ENCODE results near the gene ALX3. TPM values are rescaled to one million over a fixed set of nuclear protein-coding genes. Genes with fewer than 3 reads are reported as not detected.

Gene ALX3
- total RNA-seq, 1 donor from 2014 or later: not detected

GRCh38 chr1:110053552-110054428, 16.7 kb downstream of the ALX3 start:
- H3K9me3 Mint-ChIP-seq: no peaks in the 10 kb centered on the region
- no peaks in the 10 kb centered on the region for H3K4me1 Mint-ChIP-seq

GRCh38 chr1:110051262-110051648, 19.2 kb downstream of the ALX3 start:
- no peaks in the 10 kb centered on the region for H3K4me1 Mint-ChIP-seq
- H3K27me3 Mint-ChIP-seq: no peaks in the 10 kb centered on the region
- H3K27ac Mint-ChIP-seq: no peak overlapping the region
- intact Hi-C loops (cut with micrococcal nuclease): no loop called here
- H3K9me3 Mint-ChIP-seq: no peaks in the 10 kb centered on the region
- H3K4me3 Mint-ChIP-seq: no peak overlapping the region
- H3K36me3 Mint-ChIP-seq (ENCODE audit: low read depth): peaks cover 68% of the 10 kb centered on the region
- DNase-seq: no peak

More at GRCh38 chr1:110053552-110054428, 16.7 kb downstream of the ALX3 start:
- intact Hi-C loops (cut with micrococcal nuclease): loop anchor here (2.0 kb wide), 1 partner anchor 53 kb away; no protein-coding TSS in a partner anchor
- DNase-seq: peak; percentile 91
- Mint-ChIP-seq H3K36me3 (ENCODE audit: low read depth) (peaks cover 67% of the 10 kb centered on the region), H3K27ac (no peak overlapping the region), H3K4me3 (no peak overlapping the region), H3K27me3 (no peaks in the 10 kb centered on the region)

- Mint-ChIP-seq H3K4me1 (no peaks in the 10 kb centered on the region), H3K27me3 (no peaks in the 10 kb centered on the region), H3K9me3 (no peaks in the 10 kb centered on the region), H3K4me3 (no peak overlapping the region), H3K27ac (no peak overlapping the region), H3K36me3 (ENCODE audit: low read depth) (peaks cover 70% of the 10 kb centered on the region)
- intact Hi-C loops (cut with micrococcal nuclease): no loop called here
- no peak for DNase-seq
Measured at GRCh38 chr1:110050602-110051261, 19.7 kb downstream of the ALX3 start.

GRCh38 chr1:110049801-110050601, 20.5 kb downstream of the ALX3 start:
- no peaks in the 10 kb centered on the region for H3K4me1 Mint-ChIP-seq
- H3K36me3 Mint-ChIP-seq (ENCODE audit: low read depth): peaks cover 67% of the 10 kb centered on the region
- no peak for DNase-seq
- no peaks in the 10 kb centered on the region for H3K9me3 Mint-ChIP-seq
- H3K27me3 Mint-ChIP-seq: no peaks in the 10 kb centered on the region
- no peak overlapping the region for H3K4me3 Mint-ChIP-seq
- no peak overlapping the region for H3K27ac Mint-ChIP-seq
- intact Hi-C loops (cut with micrococcal nuclease): no loop called here

GRCh38 chr1:110048923-110049601, 21.4 kb downstream of the ALX3 start:
- Mint-ChIP-seq H3K27me3 (no peaks in the 10 kb centered on the region), H3K4me3 (no peak overlapping the region), H3K9me3 (no peaks in the 10 kb centered on the region), H3K36me3 (ENCODE audit: low read depth) (peaks cover 68% of the 10 kb centered on the region), H3K27ac (no peak overlapping the region), H3K4me1 (no peaks in the 10 kb centered on the region)
- no peak for DNase-seq
- intact Hi-C loops (cut with micrococcal nuclease): no loop called here

GRCh38 chr1:110048240-110048639, 22.2 kb downstream of the ALX3 start:
- intact Hi-C loops (cut with micrococcal nuclease): no loop called here
- Mint-ChIP-seq H3K36me3 (ENCODE audit: low read depth) (peaks cover 67% of the 10 kb centered on the region), H3K27me3 (no peaks in the 10 kb centered on the region), H3K9me3 (no peaks in the 10 kb centered on the region), H3K4me3 (no peak overlapping the region), H3K4me1 (no peaks in the 10 kb centered on the region), H3K27ac (no peak overlapping the region)
- no peak for DNase-seq

GRCh38 chr1:110047463-110047862, 23.0 kb downstream of the ALX3 start:
- Mint-ChIP-seq H3K4me3 (no peak overlapping the region), H3K9me3 (no peaks in the 10 kb centered on the region), H3K27ac (no peak overlapping the region), H3K27me3 (no peaks in the 10 kb centered on the region), H3K4me1 (no peaks in the 10 kb centered on the region), H3K36me3 (ENCODE audit: low read depth) (peaks cover 67% of the 10 kb centered on the region)
- intact Hi-C loops (cut with micrococcal nuclease): no loop called here
- DNase-seq: no peak

- H3K27ac Mint-ChIP-seq: no peak overlapping the region
- H3K27me3 Mint-ChIP-seq: no peaks in the 10 kb centered on the region
- H3K9me3 Mint-ChIP-seq: no peaks in the 10 kb centered on the region
- H3K4me3 Mint-ChIP-seq: no peak overlapping the region
- DNase-seq: no peak
- intact Hi-C loops (cut with micrococcal nuclease): no loop called here
- H3K4me1 Mint-ChIP-seq: peaks cover 8% of the 10 kb centered on the region
- H3K36me3 Mint-ChIP-seq (ENCODE audit: low read depth): peaks cover 63% of the 10 kb centered on the region
Measured at GRCh38 chr1:110043016-110043415, 27.5 kb downstream of the ALX3 start.

GRCh38 chr1:110040548-110040947, 29.9 kb downstream of the ALX3 start:
- Mint-ChIP-seq H3K27me3 (no peaks in the 10 kb centered on the region), H3K36me3 (ENCODE audit: low read depth) (peaks cover 52% of the 10 kb centered on the region), H3K27ac (peak overlapping the region; percentile 16), H3K4me3 (no peak overlapping the region), H3K9me3 (no peaks in the 10 kb centered on the region), H3K4me1 (peaks cover 17% of the 10 kb centered on the region)
- DNase-seq: no peak
- intact Hi-C loops (cut with micrococcal nuclease): no loop called here

- Mint-ChIP-seq H3K4me3 (no peak overlapping the region), H3K36me3 (ENCODE audit: low read depth) (peaks cover 50% of the 10 kb centered on the region), H3K9me3 (no peaks in the 10 kb centered on the region), H3K27me3 (no peaks in the 10 kb centered on the region), H3K27ac (no peak overlapping the region), H3K4me1 (peaks cover 21% of the 10 kb centered on the region)
- DNase-seq: no peak
- intact Hi-C loops (cut with micrococcal nuclease): no loop called here
Measured at GRCh38 chr1:110039641-110040040, 30.8 kb downstream of the ALX3 start.

- Mint-ChIP-seq H3K36me3 (ENCODE audit: low read depth) (peaks cover 40% of the 10 kb centered on the region), H3K4me1 (peaks cover 32% of the 10 kb centered on the region), H3K27ac (no peak overlapping the region), H3K9me3 (no peaks in the 10 kb centered on the region), H3K27me3 (no peaks in the 10 kb centered on the region), H3K4me3 (no peak overlapping the region)
- intact Hi-C loops (cut with micrococcal nuclease): no loop called here
- DNase-seq: no peak
Measured at GRCh38 chr1:110038271-110038670, 32.2 kb downstream of the ALX3 start.

GRCh38 chr1:110035236-110035752, 35.2 kb downstream of the ALX3 start:
- Mint-ChIP-seq H3K9me3 (no peaks in the 10 kb centered on the region), H3K27me3 (no peaks in the 10 kb centered on the region), H3K36me3 (ENCODE audit: low read depth) (peaks cover 26% of the 10 kb centered on the region), H3K4me1 (peaks cover 46% of the 10 kb centered on the region), H3K27ac (peak overlapping the region; percentile 76), H3K4me3 (peak overlapping the region; percentile 97)
- intact Hi-C loops (cut with micrococcal nuclease): loop anchor here (1.0 to 2.0 kb wide), 3 partner anchors 30 to 487 kb away; partner anchors contain the start of genes CSF1 and GNAI3
- no peak for DNase-seq
